HG03175 (cell line): ENCODE data around the gene ZNF385A.
"Not testable (repeated sequence)": the region's sequence is repeated elsewhere in the genome, so short reads cannot be mapped to it uniquely, and the experiment has no call there.

Experiments
- ATAC-seq: cut with Tn5 transposase; IDR thresholded peaks from one replicate; pipeline ENCODE4 v1.9.1; 2021; ENCODE audit warnings: mild to moderate bottlenecking, moderate library complexity; ENCODE audit not compliant: unreplicated experiment

The ZNF385A gene

GRCh38 chr12:54358191-54358944, 26.2 kb downstream of the ZNF385A start:
- ATAC-seq, result no peak

- ATAC-seq, result no peak
Observed at GRCh38 chr12:54357506-54358190, 26.9 kb downstream of the ZNF385A start.

- no peak for ATAC-seq
Observed at GRCh38 chr12:54356951-54357356, 27.6 kb downstream of the ZNF385A start.

GRCh38 chr12:54356228-54356627, 28.3 kb downstream of the ZNF385A start:
- ATAC-seq, result no peak

GRCh38 chr12:54355104-54355815, 29.3 kb downstream of the ZNF385A start:
- no peak for ATAC-seq

- ATAC-seq, result not testable (repeated sequence)
Observed at GRCh38 chr12:54354271-54354670, 30.3 kb downstream of the ZNF385A start.

GRCh38 chr12:54352891-54353874, 31.4 kb downstream of the ZNF385A start:
- ATAC-seq, result no peak

GRCh38 chr12:54352022-54352531, 32.5 kb downstream of the ZNF385A start:
- ATAC-seq, result no peak

- ATAC-seq, result no peak
Observed at GRCh38 chr12:54351341-54351740, 33.2 kb downstream of the ZNF385A start.

GRCh38 chr12:54350743-54351142, 33.8 kb downstream of the ZNF385A start:
- no peak for ATAC-seq

- no peak for ATAC-seq
Observed at GRCh38 chr12:54349679-54350078, 34.9 kb downstream of the ZNF385A start.

GRCh38 chr12:54349036-54349435, 35.5 kb downstream of the ZNF385A start:
- ATAC-seq, result no peak

- ATAC-seq, result no peak
Observed at GRCh38 chr12:54341378-54342300, 42.9 kb downstream of the ZNF385A start.

GRCh38 chr12:54340846-54341245, 43.7 kb downstream of the ZNF385A start:
- no peak for ATAC-seq

- ATAC-seq, result no peak
Observed at GRCh38 chr12:54338698-54339296, 45.7 kb downstream of the ZNF385A start.

GRCh38 chr12:54337854-54338650, 46.5 kb downstream of the ZNF385A start:
- ATAC-seq, result no peak

GRCh38 chr12:54337280-54337842, 47.2 kb downstream of the ZNF385A start:
- ATAC-seq, result no peak
